Astrocyte (in vitro differentiated cells and primary cell): ENCODE results near the gene MAST3. TPM values are rescaled to one million over a fixed set of nuclear protein-coding genes. Genes with fewer than 3 reads are reported as not detected.

Experiments
- DNase-seq: peaks from one replicate; pipeline ENCODE4 v3.0.0-alpha.2; 2010; ENCODE audit warnings: low read depth
- FAIRE-seq: peaks from 2 replicates; lab custom pipeline; 2011; peaks lifted over from hg19 to GRCh38; lab: Jason Lieb, UNC
- H2AFZ ChIP-seq: 2 replicates; pipeline ENCODE4 v1.6.0; 2012; ENCODE audit warnings: low read depth, low read length, inconsistent platforms
- H3K27ac ChIP-seq: 2 replicates; pipeline ENCODE4 v1.5.1; 2011; ENCODE audit warnings: low read depth, low read length, inconsistent platforms
- H3K27me3 ChIP-seq: 2 replicates; pipeline ENCODE4 v1.6.0; 2011; ENCODE audit warnings: low read length, inconsistent platforms; ENCODE audit not compliant: insufficient read depth
- H3K36me3 ChIP-seq: 2 replicates; pipeline ENCODE4 v1.5.1; 2011; ENCODE audit warnings: low read length, inconsistent platforms; ENCODE audit not compliant: insufficient read depth
- H3K4me1 ChIP-seq: 2 replicates; pipeline ENCODE4 v1.5.1; 2011; ENCODE audit warnings: low read length, inconsistent platforms; ENCODE audit not compliant: insufficient read depth
- H3K4me2 ChIP-seq: 2 replicates; pipeline ENCODE4 v1.6.0; 2012; ENCODE audit warnings: low read length, inconsistent platforms
- H3K4me3 ChIP-seq: 2 replicates; pipeline ENCODE4 v1.5.1; 2011; ENCODE audit warnings: low read depth, mild to moderate bottlenecking, low read length, inconsistent platforms; ENCODE audit not compliant: insufficient read depth
- H3K79me2 ChIP-seq: 2 replicates; pipeline ENCODE4 v1.6.0; 2012; ENCODE audit warnings: mild to moderate bottlenecking, low read length, inconsistent platforms; ENCODE audit not compliant: insufficient read depth
- H3K9ac ChIP-seq: 2 replicates; pipeline ENCODE4 v1.6.0; 2012; ENCODE audit warnings: mild to moderate bottlenecking, low read length, inconsistent platforms
- H3K9me3 ChIP-seq: 2 replicates; pipeline ENCODE4 v1.5.1; 2012; ENCODE audit warnings: low read depth, mild to moderate bottlenecking, low read length, inconsistent platforms; ENCODE audit not compliant: insufficient read depth
- H4K20me1 ChIP-seq: 2 replicates; pipeline ENCODE4 v1.6.0; 2012; ENCODE audit warnings: low read length, inconsistent platforms; ENCODE audit not compliant: insufficient read depth
- H3K27ac Mint-ChIP-seq: one replicate; pipeline ENCODE4 v1.8.0; 2021; ENCODE audit warnings: mild to moderate bottlenecking, mixed read lengths; ENCODE audit not compliant: unreplicated experiment
- H3K27me3 Mint-ChIP-seq: one replicate; pipeline ENCODE4 v1.8.0; 2021; ENCODE audit warnings: low read depth, mixed read lengths; ENCODE audit not compliant: unreplicated experiment
- H3K36me3 Mint-ChIP-seq: one replicate; pipeline ENCODE4 v1.8.0; 2021; ENCODE audit warnings: low read depth, mixed read lengths; ENCODE audit not compliant: unreplicated experiment
- H3K4me1 Mint-ChIP-seq: one replicate; pipeline ENCODE4 v1.8.0; 2021; ENCODE audit warnings: low read depth, mixed read lengths; ENCODE audit not compliant: unreplicated experiment
- H3K4me3 Mint-ChIP-seq: one replicate; pipeline ENCODE4 v1.8.0; 2021; ENCODE audit warnings: mild to moderate bottlenecking, moderate library complexity, mixed read lengths; ENCODE audit not compliant: unreplicated experiment
- H3K9me3 Mint-ChIP-seq: one replicate; pipeline ENCODE4 v1.8.0; 2021; ENCODE audit warnings: mild to moderate bottlenecking, mixed read lengths; ENCODE audit not compliant: unreplicated experiment
- EZH2 ChIP-seq: IDR thresholded peaks from 2 replicates; pipeline ENCODE4 v1.6.1; 2012; ENCODE audit warnings: mild to moderate bottlenecking, low read length, inconsistent platforms; ENCODE audit not compliant: insufficient read depth
- total RNA-seq: library from RNA; stranded (reverse); gene quantifications from 2 replicates; pipeline ENCODE4 v1.2.1, GENCODE V29; 2021
- TF ChIP-seq, protein P1 (sequence below): IDR thresholded peaks from 2 replicates; pipeline ENCODE4 v1.5.1; 2011; ENCODE audit warnings: low read depth, mild to moderate bottlenecking, inconsistent platforms, low read length, moderate library complexity; ENCODE audit not compliant: insufficient read depth

MAST3 gene
- total RNA-seq, 1 donor from 2014 or later, result 5.5 TPM

DNA sequence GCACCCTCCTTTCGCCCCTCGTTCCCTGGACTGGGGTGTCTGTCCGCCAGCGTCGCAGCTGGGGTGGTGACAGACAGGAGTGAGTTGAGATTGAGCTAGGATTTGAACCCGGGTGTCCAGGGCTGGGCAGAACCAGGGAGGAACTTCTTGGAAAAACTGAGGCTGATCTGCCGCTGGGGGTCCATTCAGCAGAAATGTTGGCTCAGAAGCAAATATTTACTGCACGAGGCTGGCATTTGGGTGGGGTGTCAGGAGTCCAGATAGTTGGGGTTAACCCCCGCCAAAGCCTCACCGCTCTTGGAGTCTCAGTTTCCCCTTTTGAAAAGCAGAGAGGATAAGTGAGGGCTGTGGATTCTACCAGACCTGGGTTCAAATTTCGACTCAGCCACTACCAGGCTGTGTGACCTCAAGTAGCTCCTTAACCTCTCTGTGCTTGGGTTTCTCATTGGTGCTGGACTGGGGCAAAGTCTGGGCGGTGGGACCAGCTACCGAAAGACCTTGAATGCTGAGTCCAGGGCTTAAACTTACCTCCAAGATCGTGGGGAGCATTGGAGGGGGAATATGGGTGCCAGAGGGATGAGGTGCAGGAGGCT is 20.9 kb downstream of the MAST3 start:
- peaks cover 3% of the 10 kb centered on the region for H3K27me3 Mint-ChIP-seq
- peaks cover 4% of the 10 kb centered on the region for H3K79me2 ChIP-seq
- no peaks in the 10 kb centered on the region for H3K9me3 Mint-ChIP-seq
- H3K9me3 ChIP-seq, result no peaks in the 10 kb centered on the region
- no peaks in the 10 kb centered on the region for H3K36me3 ChIP-seq
- peak overlapping the region; percentile 67 for H3K4me3 ChIP-seq
- no peak overlapping the region for H3K27ac Mint-ChIP-seq
- peak overlapping the region; percentile 83 for H2AFZ ChIP-seq
- DNase-seq, result no peak
- H3K4me2 ChIP-seq, result peak overlapping the region; percentile 97
- H3K4me1 Mint-ChIP-seq, result peaks cover 2% of the 10 kb centered on the region
- H3K4me3 Mint-ChIP-seq, result peak overlapping the region; percentile 80
- peaks cover 11% of the 10 kb centered on the region for H4K20me1 ChIP-seq
- no peaks in the 10 kb centered on the region for H3K27me3 ChIP-seq
- H3K9ac ChIP-seq, result peak overlapping the region; percentile 79
- no peak for TF ChIP-seq EZH2
- TF ChIP-seq, protein P1, sequence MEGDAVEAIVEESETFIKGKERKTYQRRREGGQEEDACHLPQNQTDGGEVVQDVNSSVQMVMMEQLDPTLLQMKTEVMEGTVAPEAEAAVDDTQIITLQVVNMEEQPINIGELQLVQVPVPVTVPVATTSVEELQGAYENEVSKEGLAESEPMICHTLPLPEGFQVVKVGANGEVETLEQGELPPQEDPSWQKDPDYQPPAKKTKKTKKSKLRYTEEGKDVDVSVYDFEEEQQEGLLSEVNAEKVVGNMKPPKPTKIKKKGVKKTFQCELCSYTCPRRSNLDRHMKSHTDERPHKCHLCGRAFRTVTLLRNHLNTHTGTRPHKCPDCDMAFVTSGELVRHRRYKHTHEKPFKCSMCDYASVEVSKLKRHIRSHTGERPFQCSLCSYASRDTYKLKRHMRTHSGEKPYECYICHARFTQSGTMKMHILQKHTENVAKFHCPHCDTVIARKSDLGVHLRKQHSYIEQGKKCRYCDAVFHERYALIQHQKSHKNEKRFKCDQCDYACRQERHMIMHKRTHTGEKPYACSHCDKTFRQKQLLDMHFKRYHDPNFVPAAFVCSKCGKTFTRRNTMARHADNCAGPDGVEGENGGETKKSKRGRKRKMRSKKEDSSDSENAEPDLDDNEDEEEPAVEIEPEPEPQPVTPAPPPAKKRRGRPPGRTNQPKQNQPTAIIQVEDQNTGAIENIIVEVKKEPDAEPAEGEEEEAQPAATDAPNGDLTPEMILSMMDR, result no peak
- peaks cover 10% of the 10 kb centered on the region for H3K36me3 Mint-ChIP-seq
- H3K27ac ChIP-seq, result no peak overlapping the region
- H3K4me1 ChIP-seq, result peaks cover 12% of the 10 kb centered on the region
- FAIRE-seq, result no peak

DNA sequence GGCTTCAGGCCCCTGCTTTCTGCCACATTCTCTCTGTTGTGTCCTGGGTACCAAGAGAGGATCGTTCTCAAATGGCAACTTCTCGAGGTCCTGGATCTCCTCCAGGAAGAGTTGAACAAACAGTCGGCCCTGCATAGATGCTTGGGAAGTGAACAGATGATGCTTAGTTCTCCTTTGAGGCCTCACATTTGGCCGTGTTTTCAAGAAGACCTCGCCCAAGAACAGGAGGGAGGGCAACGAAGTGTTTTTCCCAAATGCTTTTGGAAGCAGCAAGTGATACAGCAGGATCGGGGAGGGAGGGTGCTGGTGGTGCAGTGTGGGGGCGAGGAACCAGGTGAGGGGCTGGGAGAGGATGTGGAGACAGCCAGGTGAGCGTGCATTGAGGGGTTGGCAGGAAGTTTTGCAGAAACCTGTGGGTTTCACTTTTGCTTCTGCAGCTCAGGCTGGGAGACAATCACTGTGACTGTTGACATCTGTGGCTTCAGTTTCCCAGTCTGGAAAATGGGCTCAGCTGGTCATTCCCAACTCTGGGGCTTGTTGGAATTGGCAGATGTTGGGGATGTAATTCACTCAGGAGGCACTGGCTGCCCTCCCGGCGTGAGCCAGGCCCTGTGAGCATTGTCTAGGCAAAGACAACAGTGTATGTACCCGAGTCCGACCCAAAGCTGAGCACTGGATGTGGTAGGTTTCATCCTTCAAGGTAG is 21.6 kb downstream of the MAST3 start:
- no peak for FAIRE-seq
- peak overlapping the region; percentile 67 for H3K4me3 ChIP-seq
- H3K27ac ChIP-seq, result no peak overlapping the region
- Mint-ChIP-seq H3K4me1 (peaks cover 2% of the 10 kb centered on the region), H3K4me3 (peak overlapping the region; percentile 80), H3K27me3 (peaks cover 3% of the 10 kb centered on the region), H3K9me3 (no peaks in the 10 kb centered on the region), H3K27ac (no peak overlapping the region), H3K36me3 (peaks cover 13% of the 10 kb centered on the region)
- peak overlapping the region; percentile 79 for H3K9ac ChIP-seq
- TF ChIP-seq EZH2, result no peak
- TF ChIP-seq, protein P1, result no peak
- peaks cover 4% of the 10 kb centered on the region for H3K79me2 ChIP-seq
- no peaks in the 10 kb centered on the region for H3K9me3 ChIP-seq
- peaks cover 12% of the 10 kb centered on the region for H3K4me1 ChIP-seq
- peaks cover 11% of the 10 kb centered on the region for H4K20me1 ChIP-seq
- no peak overlapping the region for H2AFZ ChIP-seq
- H3K27me3 ChIP-seq, result no peaks in the 10 kb centered on the region
- H3K36me3 ChIP-seq, result no peaks in the 10 kb centered on the region
- peak overlapping the region; percentile 97 for H3K4me2 ChIP-seq
- no peak for DNase-seq

DNA sequence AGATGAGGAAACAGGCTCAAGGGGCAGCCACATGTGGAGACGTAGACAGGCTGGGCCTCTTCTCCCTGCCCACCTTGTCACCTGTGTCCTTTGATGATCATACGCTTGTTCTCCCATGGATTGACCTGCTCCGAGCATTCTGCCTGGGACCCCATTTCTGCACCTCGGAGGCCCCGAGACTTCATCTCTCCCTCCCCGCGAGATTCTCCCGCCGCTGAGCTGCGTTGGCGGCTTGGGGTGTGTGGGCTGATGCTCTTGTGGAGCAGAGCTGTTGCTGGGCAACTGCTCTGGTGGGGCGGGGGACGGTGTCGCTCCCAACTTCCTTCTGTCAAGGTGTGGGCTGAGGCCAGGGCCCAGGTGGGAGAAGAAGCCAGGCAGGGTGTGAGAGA is 22.1 kb downstream of the MAST3 start:
- no peak overlapping the region for H3K27ac ChIP-seq
- H3K4me1 Mint-ChIP-seq, result peaks cover 2% of the 10 kb centered on the region

More for the DNA sequence above, 22.1 kb downstream of the MAST3 start:
- H3K27me3 Mint-ChIP-seq, result peaks cover 3% of the 10 kb centered on the region
- Histone ChIP-seq H3K27me3 (no peaks in the 10 kb centered on the region), H3K9me3 (no peaks in the 10 kb centered on the region), H2AFZ (no peak overlapping the region), H3K4me1 (peaks cover 12% of the 10 kb centered on the region), H3K9ac (no peak overlapping the region), H4K20me1 (peaks cover 11% of the 10 kb centered on the region), H3K36me3 (no peaks in the 10 kb centered on the region), H3K79me2 (peaks cover 4% of the 10 kb centered on the region), H3K4me3 (no peak overlapping the region), H3K4me2 (no peak overlapping the region)
- DNase-seq (no peak), FAIRE-seq (no peak)
- TF ChIP-seq, protein P1, result no peak
- H3K36me3 Mint-ChIP-seq, result peaks cover 17% of the 10 kb centered on the region
- no peak overlapping the region for H3K27ac Mint-ChIP-seq
- no peak overlapping the region for H3K4me3 Mint-ChIP-seq
- no peaks in the 10 kb centered on the region for H3K9me3 Mint-ChIP-seq
